NCI-H526 treated with DMSO at 0.1 percent for 48 hours (cell line): ENCODE data around the gene THOC7.

ENCODE experiments used
- DNase-seq: peaks from one replicate; lab custom pipeline; 2025; lab: John Stamatoyannopoulos, UW

Gene THOC7

GRCh38 chr3:63878394-63879060 is 14.9 kb upstream of the THOC7 start:
- DNase-seq, result no peak

GRCh38 chr3:63877737-63878393 is 14.3 kb upstream of the THOC7 start:
- no peak for DNase-seq

GRCh38 chr3:63876260-63876659 is 12.7 kb upstream of the THOC7 start:
- DNase-seq, result no peak

GRCh38 chr3:63875510-63875909 is 11.9 kb upstream of the THOC7 start:
- no peak for DNase-seq

GRCh38 chr3:63874769-63875168 is 11.2 kb upstream of the THOC7 start:
- no peak for DNase-seq

- DNase-seq, result no peak
Measured at GRCh38 chr3:63872135-63872924, 8.7 kb upstream of the THOC7 start.

- DNase-seq, result no peak
Measured at GRCh38 chr3:63870615-63871005, 7.0 kb upstream of the THOC7 start.

- DNase-seq, result no peak
Measured at GRCh38 chr3:63869940-63870614, 6.5 kb upstream of the THOC7 start.

- no peak for DNase-seq
Measured at GRCh38 chr3:63867225-63867624, 3.6 kb upstream of the THOC7 start.

- DNase-seq, result no peak
Measured at GRCh38 chr3:63864965-63865327, 1.3 kb upstream of the THOC7 start.

- no peak for DNase-seq
Measured at GRCh38 chr3:63864008-63864964, 681 bp upstream of the THOC7 start.

GRCh38 chr3:63862804-63863149 is 828 bp downstream of the THOC7 start:
- peak; percentile 16 for DNase-seq

GRCh38 chr3:63861306-63861705 is 2.3 kb downstream of the THOC7 start:
- DNase-seq, result no peak

GRCh38 chr3:63860776-63861175 is 2.8 kb downstream of the THOC7 start:
- DNase-seq, result no peak

- DNase-seq, result no peak
Measured at GRCh38 chr3:63857311-63857710, 6.3 kb downstream of the THOC7 start.

GRCh38 chr3:63855333-63855940 is 8.2 kb downstream of the THOC7 start:
- no peak for DNase-seq

GRCh38 chr3:63853106-63853505 is 10.5 kb downstream of the THOC7 start:
- no peak for DNase-seq

GRCh38 chr3:63851287-63851686 is 12.3 kb downstream of the THOC7 start:
- no peak for DNase-seq

- DNase-seq, result no peak
Measured at GRCh38 chr3:63849175-63849574, 14.4 kb downstream of the THOC7 start.

- DNase-seq, result no peak
Measured at GRCh38 chr3:63847718-63848450, 15.7 kb downstream of the THOC7 start.
